Nephron (organoid): ENCODE results near the gene OTUB1.
A peak's percentile ranks its signal among the peaks of the same experiment; 100 is the strongest.

Source experiments
- H3K27ac Mint-ChIP-seq, 3 experiments: 2 replicates each; pipeline ENCODE4 v1.8.0; 2020; ENCODE audit warnings: mixed read lengths in 3 of 3, mild to moderate bottlenecking in 2 of 3, moderate library complexity in 1 of 3
- H3K27me3 Mint-ChIP-seq: 2 replicates; pipeline ENCODE4 v1.8.0; 2021; ENCODE audit warnings: low read depth, mild to moderate bottlenecking, moderate library complexity, mixed read lengths
- H3K36me3 Mint-ChIP-seq: 2 replicates; pipeline ENCODE4 v1.8.0; 2020; ENCODE audit warnings: low read depth, mixed read lengths
- H3K4me1 Mint-ChIP-seq: 2 replicates; pipeline ENCODE4 v1.8.0; 2020; ENCODE audit warnings: mixed read lengths
- H3K4me3 Mint-ChIP-seq, 3 experiments: 2 replicates each; pipeline ENCODE4 v1.8.0; 2020; ENCODE audit warnings: mild to moderate bottlenecking in 3 of 3, mixed read lengths in 3 of 3, moderate library complexity in 2 of 3
- H3K9me3 Mint-ChIP-seq: 2 replicates; pipeline ENCODE4 v1.8.0; 2020; ENCODE audit warnings: mixed read lengths
- TF ChIP-seq, protein P1 (sequence below), 3 experiments: fragments of 200-600 bp; sonication (generic); IDR thresholded peaks; one replicate each; pipeline ENCODE4 v1.5.0; 2021; ENCODE audit warnings: antibody characterized with exemption in 3 of 3; ENCODE audit not compliant: unreplicated experiment in 3 of 3

Gene OTUB1

DNA sequence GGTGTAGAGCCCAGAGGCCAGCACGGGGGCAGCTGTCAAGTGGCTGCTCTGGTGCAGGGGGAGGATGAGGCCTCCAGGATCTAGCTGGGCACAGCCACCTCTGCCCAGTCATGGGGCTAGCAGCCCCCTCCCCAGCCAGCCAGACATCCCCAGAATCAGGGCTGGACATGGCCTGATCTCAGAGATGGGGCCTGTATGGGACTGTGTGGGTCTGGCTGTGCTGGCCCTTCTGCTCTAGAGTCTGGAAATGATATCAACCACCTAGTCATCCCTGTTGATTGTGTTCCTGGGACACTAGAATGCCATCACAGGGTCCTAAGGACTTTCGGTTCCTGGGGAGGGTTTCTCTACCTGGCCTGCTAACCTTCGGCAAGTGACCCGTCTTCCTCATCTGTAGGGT, 52.3 kb downstream of the OTUB1 start:
- H3K4me3 Mint-ChIP-seq: peak overlapping the region in 1 of 3 experiments; percentile 45
- H3K36me3 Mint-ChIP-seq: no peaks in the 10 kb centered on the region
- peaks cover 21% of the 10 kb centered on the region for H3K4me1 Mint-ChIP-seq
- TF ChIP-seq, protein P1, sequence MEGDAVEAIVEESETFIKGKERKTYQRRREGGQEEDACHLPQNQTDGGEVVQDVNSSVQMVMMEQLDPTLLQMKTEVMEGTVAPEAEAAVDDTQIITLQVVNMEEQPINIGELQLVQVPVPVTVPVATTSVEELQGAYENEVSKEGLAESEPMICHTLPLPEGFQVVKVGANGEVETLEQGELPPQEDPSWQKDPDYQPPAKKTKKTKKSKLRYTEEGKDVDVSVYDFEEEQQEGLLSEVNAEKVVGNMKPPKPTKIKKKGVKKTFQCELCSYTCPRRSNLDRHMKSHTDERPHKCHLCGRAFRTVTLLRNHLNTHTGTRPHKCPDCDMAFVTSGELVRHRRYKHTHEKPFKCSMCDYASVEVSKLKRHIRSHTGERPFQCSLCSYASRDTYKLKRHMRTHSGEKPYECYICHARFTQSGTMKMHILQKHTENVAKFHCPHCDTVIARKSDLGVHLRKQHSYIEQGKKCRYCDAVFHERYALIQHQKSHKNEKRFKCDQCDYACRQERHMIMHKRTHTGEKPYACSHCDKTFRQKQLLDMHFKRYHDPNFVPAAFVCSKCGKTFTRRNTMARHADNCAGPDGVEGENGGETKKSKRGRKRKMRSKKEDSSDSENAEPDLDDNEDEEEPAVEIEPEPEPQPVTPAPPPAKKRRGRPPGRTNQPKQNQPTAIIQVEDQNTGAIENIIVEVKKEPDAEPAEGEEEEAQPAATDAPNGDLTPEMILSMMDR (IDR thresholded peaks at IDR 0.05; ENCODE audit: unreplicated experiment in 3 of 3): no peak
- no peak overlapping the region for H3K27ac Mint-ChIP-seq
- no peaks in the 10 kb centered on the region for H3K9me3 Mint-ChIP-seq
- peaks cover 35% of the 10 kb centered on the region for H3K27me3 Mint-ChIP-seq

DNA sequence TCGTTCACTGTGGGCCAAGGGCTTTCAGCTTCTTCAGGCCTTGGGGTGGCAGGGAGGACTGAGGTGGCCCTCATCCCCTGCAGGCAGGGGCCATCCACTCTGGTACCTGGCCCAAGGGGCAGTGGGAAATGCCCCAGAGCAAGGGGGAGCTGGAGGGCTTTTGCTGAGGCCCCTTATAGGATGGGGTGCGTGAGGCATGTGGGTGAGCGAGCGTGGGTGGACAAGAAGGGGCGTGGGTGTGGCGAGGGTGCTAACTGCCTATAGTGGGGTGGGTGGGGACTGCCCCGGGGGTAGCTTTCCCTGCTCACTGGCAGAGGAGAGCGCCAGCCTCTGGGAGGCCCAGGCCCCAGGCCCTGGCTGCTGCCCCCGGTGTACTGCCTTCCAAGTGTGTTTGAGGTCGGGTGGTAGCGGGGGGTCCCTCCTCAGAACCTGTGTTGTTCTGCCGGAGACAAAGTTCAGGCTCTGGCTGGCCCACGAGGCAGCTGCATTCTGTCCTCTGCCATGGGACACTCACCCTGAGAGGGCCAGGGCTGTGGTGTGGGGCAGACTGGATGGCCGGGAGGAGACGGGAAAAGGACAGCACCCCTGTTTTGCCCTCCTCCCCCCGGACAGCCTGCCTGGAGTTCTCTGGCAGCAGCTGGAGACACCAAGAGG, 52.9 kb downstream of the OTUB1 start:
- TF ChIP-seq, protein P1 (IDR thresholded peaks at IDR 0.05; ENCODE audit: unreplicated experiment in 3 of 3): no peak
- Mint-ChIP-seq H3K4me1 (peaks cover 19% of the 10 kb centered on the region), H3K9me3 (no peaks in the 10 kb centered on the region), H3K4me3 (peak overlapping the region in 1 of 3 experiments; percentile 45), H3K27me3 (peaks cover 31% of the 10 kb centered on the region), H3K36me3 (no peaks in the 10 kb centered on the region), H3K27ac (no peak overlapping the region)

DNA sequence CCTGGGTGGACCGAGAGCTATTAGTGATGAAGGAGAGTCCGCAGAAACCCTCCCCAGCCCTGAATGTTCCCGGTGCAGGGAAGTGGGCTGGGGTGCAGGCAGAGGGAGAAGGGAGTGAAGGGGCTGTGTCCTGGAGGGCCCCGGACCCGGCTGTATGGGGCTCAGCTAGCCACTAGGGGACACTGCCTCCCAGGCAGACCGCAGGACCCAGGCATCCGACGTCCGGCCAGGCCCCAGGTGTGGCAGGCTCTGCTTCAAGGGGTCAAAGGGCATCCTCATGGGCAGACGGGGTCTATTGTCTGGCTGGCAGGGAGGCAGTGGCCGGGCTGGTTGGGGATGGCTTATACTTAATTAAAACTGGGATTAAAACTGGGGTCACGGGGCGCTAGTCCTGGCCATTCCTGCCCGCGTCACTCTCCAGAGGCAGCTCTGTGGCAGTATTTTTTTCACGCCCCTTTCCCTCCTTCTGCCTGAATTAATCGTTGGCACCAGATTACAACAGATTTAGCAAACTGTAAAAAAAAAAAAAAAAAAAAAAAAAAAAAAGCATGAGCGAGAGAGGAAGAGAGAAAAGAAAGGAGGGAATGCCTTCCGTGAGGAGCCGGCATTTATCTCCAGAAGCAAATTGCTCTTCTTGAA, 54.6 kb downstream of the OTUB1 start:
- TF ChIP-seq, protein P1 (IDR thresholded peaks at IDR 0.05; ENCODE audit: unreplicated experiment in 3 of 3): peak; percentile 36 to 52 (median 50)
- H3K36me3 Mint-ChIP-seq: no peaks in the 10 kb centered on the region
- peaks cover 22% of the 10 kb centered on the region for H3K4me1 Mint-ChIP-seq
- no peaks in the 10 kb centered on the region for H3K9me3 Mint-ChIP-seq
- no peak overlapping the region for H3K27ac Mint-ChIP-seq
- peaks cover 19% of the 10 kb centered on the region for H3K27me3 Mint-ChIP-seq
- H3K4me3 Mint-ChIP-seq: no peak overlapping the region

DNA sequence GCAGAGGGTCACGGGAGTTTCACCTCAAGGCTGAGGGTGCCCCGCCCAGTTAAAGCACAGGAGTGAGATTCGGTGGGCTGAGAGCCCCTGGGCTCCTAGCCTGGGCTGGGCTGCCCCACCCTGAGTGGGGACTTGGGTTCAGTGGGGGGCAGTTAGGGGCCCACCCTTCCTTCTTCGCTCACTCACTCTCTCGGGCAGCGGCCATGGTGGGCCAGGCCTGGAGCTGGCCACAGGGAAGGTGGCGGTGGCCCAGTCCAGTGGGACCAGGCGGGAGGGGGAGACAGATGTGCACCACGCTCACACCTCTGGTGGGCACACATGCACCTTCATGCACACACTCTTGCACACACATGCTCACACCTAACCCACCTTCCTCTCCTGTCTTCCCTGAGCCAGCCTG, 55.6 kb downstream of the OTUB1 start:
- no peaks in the 10 kb centered on the region for H3K9me3 Mint-ChIP-seq
- TF ChIP-seq, protein P1 (IDR thresholded peaks at IDR 0.05; ENCODE audit: unreplicated experiment in 3 of 3): no peak
- H3K27me3 Mint-ChIP-seq: peaks cover 19% of the 10 kb centered on the region
- peaks cover 22% of the 10 kb centered on the region for H3K4me1 Mint-ChIP-seq
- no peak overlapping the region for H3K27ac Mint-ChIP-seq
- no peak overlapping the region for H3K4me3 Mint-ChIP-seq
- H3K36me3 Mint-ChIP-seq: no peaks in the 10 kb centered on the region

DNA sequence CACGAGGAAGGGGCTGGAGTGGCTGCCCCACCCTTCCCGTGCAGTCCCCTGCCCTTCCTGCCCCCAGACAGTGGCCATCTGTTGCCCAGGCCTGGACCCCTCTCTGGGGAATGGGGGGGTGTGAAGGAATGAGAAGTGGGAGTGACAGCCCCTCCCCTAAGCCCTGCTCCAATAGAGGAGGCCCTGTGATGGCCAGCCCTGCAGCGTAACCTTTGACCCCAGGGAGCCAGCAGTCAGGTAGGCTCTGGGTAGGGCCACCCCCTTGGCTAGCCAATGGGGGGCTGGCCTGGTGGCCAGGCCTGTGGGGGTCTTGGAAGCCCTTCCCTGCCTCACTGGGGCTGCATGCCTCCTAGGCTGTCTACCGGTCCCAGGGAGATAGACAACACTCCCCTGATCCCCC, 56.1 kb downstream of the OTUB1 start:
- Mint-ChIP-seq H3K4me3 (no peak overlapping the region), H3K4me1 (peaks cover 22% of the 10 kb centered on the region), H3K27ac (no peak overlapping the region), H3K9me3 (no peaks in the 10 kb centered on the region), H3K27me3 (peaks cover 19% of the 10 kb centered on the region), H3K36me3 (no peaks in the 10 kb centered on the region)
- TF ChIP-seq, protein P1 (IDR thresholded peaks at IDR 0.05; ENCODE audit: unreplicated experiment in 3 of 3): no peak

DNA sequence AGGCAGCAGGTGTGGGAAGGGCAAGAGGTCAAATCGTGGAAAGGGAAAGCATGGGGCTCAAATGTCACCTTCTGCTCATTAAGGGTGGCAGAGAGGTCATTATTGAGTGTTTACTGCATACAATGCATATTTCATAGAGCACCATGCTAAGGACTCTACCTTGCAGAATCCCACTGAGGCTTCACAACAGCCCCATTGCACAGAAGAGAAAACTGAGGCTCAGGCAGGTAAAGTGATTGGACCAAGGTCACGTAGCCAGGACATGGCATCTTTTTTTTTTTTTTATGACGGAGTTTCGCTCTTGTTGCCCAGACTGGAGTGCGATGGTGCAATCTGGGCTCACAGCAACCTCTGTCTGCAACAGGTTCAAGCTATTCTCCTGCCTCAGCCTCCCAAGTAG, 57.3 kb downstream of the OTUB1 start:
- no peak overlapping the region for H3K27ac Mint-ChIP-seq
- H3K36me3 Mint-ChIP-seq: no peaks in the 10 kb centered on the region
- peaks cover 12% of the 10 kb centered on the region for H3K27me3 Mint-ChIP-seq
- no peaks in the 10 kb centered on the region for H3K9me3 Mint-ChIP-seq
- no peak overlapping the region for H3K4me3 Mint-ChIP-seq
- TF ChIP-seq, protein P1 (IDR thresholded peaks at IDR 0.05; ENCODE audit: unreplicated experiment in 3 of 3): no peak
- peaks cover 22% of the 10 kb centered on the region for H3K4me1 Mint-ChIP-seq
